Neural cell (in vitro differentiated cells): Measurements from ENCODE around the gene PAK3.

ENCODE experiments used
- EP300 ChIP-seq: fragments of 450-650 bp; conservative IDR thresholded peaks from 2 replicates; pipeline ENCODE4 v1.6.1; 2014; ENCODE audit warnings: antibody characterized with exemption, mild to moderate bottlenecking, moderate library complexity; ENCODE audit not compliant: poor library complexity, severe bottlenecking
- EZH2 ChIP-seq: fragments of 200-600, 300-800 bp; shearing (Covaris generic), sonication (generic); IDR thresholded peaks from 2 replicates; pipeline ENCODE4 v1.6.1; 2014; ENCODE audit warnings: antibody characterized with exemption, low read length, borderline replicate concordance, mild to moderate bottlenecking; ENCODE audit not compliant: insufficient read depth, poor library complexity, severe bottlenecking
- MXI1 ChIP-seq: fragments of 450-650 bp; conservative IDR thresholded peaks from 2 replicates; pipeline ENCODE4 v1.6.1; 2014; ENCODE audit warnings: antibody characterized with exemption, mild to moderate bottlenecking; ENCODE audit not compliant: poor library complexity, severe bottlenecking
- RAD21 ChIP-seq: fragments of 450-650 bp; conservative IDR thresholded peaks from 2 replicates; pipeline ENCODE4 v1.6.1; 2014; ENCODE audit warnings: antibody characterized with exemption, mild to moderate bottlenecking, moderate library complexity
- TAF1 ChIP-seq: IDR thresholded peaks from 2 replicates; pipeline ENCODE4 v1.6.1; 2012; ENCODE audit warnings: low read depth
- TF ChIP-seq, protein P1 (sequence below): fragments of 450-650 bp; IDR thresholded peaks from 2 replicates; pipeline ENCODE4 v1.5.1; 2014; ENCODE audit warnings: antibody characterized with exemption, mild to moderate bottlenecking, moderate library complexity; ENCODE audit not compliant: poor library complexity, severe bottlenecking
- TF ChIP-seq, protein P2 (sequence below): IDR thresholded peaks from 2 replicates; pipeline ENCODE4 v1.6.1; 2012; ENCODE audit warnings: borderline replicate concordance

DNA sequence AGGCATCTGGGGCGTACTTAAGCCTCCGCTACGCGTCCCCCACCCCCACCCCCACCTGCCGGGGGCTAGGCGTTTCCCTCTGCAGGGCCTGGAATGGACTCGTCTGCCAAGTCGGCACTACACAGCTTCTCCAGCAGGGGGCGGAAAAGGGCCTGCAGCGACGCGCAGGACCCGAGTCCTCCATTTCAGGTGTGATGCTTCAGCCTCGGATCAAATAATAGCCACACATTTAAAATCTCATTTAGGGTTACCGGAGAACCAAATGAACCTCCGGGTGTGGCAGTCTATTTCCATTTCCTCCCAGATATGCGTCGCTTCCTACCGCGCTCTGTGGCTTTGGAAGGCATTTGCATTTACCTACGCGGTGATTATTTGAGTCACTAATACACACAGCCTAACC is 2.9 kb downstream of the PAK3 start:
- TF ChIP-seq, protein P1, sequence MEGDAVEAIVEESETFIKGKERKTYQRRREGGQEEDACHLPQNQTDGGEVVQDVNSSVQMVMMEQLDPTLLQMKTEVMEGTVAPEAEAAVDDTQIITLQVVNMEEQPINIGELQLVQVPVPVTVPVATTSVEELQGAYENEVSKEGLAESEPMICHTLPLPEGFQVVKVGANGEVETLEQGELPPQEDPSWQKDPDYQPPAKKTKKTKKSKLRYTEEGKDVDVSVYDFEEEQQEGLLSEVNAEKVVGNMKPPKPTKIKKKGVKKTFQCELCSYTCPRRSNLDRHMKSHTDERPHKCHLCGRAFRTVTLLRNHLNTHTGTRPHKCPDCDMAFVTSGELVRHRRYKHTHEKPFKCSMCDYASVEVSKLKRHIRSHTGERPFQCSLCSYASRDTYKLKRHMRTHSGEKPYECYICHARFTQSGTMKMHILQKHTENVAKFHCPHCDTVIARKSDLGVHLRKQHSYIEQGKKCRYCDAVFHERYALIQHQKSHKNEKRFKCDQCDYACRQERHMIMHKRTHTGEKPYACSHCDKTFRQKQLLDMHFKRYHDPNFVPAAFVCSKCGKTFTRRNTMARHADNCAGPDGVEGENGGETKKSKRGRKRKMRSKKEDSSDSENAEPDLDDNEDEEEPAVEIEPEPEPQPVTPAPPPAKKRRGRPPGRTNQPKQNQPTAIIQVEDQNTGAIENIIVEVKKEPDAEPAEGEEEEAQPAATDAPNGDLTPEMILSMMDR: peak; percentile 63
- no peak for TF ChIP-seq EZH2
- TF ChIP-seq TAF1: no peak
- no peak for TF ChIP-seq MXI1
- TF ChIP-seq EP300: no peak
- TF ChIP-seq RAD21: peak; percentile 37
- TF ChIP-seq, protein P2, sequence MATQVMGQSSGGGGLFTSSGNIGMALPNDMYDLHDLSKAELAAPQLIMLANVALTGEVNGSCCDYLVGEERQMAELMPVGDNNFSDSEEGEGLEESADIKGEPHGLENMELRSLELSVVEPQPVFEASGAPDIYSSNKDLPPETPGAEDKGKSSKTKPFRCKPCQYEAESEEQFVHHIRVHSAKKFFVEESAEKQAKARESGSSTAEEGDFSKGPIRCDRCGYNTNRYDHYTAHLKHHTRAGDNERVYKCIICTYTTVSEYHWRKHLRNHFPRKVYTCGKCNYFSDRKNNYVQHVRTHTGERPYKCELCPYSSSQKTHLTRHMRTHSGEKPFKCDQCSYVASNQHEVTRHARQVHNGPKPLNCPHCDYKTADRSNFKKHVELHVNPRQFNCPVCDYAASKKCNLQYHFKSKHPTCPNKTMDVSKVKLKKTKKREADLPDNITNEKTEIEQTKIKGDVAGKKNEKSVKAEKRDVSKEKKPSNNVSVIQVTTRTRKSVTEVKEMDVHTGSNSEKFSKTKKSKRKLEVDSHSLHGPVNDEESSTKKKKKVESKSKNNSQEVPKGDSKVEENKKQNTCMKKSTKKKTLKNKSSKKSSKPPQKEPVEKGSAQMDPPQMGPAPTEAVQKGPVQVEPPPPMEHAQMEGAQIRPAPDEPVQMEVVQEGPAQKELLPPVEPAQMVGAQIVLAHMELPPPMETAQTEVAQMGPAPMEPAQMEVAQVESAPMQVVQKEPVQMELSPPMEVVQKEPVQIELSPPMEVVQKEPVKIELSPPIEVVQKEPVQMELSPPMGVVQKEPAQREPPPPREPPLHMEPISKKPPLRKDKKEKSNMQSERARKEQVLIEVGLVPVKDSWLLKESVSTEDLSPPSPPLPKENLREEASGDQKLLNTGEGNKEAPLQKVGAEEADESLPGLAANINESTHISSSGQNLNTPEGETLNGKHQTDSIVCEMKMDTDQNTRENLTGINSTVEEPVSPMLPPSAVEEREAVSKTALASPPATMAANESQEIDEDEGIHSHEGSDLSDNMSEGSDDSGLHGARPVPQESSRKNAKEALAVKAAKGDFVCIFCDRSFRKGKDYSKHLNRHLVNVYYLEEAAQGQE: no peak
